CD4-positive, alpha-beta T cell treated with Interleukin-1 beta for 1 hour (primary cell): ENCODE measurements around the gene RFX5.
"Not testable (repeated sequence)": the region's sequence is repeated elsewhere in the genome, so short reads cannot be mapped to it uniquely, and the experiment has no call there.

Source experiments
- DNase-seq, 2 donors: peaks; one replicate each; pipeline ENCODE4 v3.0.0-alpha.2; 2020 to 2022

Gene RFX5

DNA sequence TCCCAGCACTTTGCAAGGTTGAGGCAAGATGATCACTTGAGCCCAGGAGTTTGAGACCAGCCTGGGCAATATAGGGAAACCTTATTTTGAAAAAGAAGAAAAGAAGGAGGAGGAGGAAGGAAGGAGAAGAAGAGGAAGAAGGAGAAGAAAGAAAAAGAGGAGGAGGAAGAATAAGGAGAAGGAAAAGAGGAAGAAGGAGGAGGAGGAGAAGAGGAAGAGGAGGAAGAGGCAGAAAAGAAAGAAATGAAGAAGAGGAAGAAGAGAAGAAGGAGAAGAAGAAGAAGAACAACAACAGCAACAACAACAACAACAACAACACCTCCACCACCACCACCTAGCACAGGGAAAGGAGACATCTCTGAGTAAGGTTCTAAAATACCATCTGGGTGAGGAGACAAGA is 14.8 kb upstream of the RFX5 start:
- no peak for DNase-seq

- no peak for DNase-seq
Measured at GRCh38 chr1:151356696-151357095, 9.6 kb upstream of the RFX5 start.

GRCh38 chr1:151352021-151352718 is 5.1 kb upstream of the RFX5 start:
- no peak for DNase-seq

DNA sequence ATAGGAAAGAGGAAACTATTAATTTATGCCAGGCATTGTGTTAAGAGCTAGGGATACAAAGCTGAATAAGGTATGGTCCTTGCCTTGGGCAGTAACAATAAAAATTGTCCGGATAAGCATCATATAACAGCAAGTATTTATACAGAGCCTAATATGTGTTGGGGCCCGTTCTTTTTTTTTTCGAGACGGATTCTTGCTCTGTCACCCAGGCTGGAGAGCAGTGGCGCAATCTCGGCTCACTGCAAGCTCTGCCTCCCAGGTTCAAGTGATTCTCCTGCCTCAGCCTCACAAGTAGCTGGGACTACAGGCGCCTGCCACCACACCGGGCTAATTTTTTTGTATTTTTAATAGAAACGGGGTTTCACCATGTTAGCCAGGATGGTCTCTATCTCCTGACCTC is 3.3 kb upstream of the RFX5 start:
- DNase-seq = not testable (repeated sequence)

GRCh38 chr1:151347523-151348246 is 633 bp upstream of the RFX5 start:
- no peak for DNase-seq

GRCh38 chr1:151346082-151346768 is 827 bp downstream of the RFX5 start:
- DNase-seq = peak in 1 of 2 donors; percentile 17

GRCh38 chr1:151344291-151344690 is 2.8 kb downstream of the RFX5 start:
- no peak for DNase-seq

DNA sequence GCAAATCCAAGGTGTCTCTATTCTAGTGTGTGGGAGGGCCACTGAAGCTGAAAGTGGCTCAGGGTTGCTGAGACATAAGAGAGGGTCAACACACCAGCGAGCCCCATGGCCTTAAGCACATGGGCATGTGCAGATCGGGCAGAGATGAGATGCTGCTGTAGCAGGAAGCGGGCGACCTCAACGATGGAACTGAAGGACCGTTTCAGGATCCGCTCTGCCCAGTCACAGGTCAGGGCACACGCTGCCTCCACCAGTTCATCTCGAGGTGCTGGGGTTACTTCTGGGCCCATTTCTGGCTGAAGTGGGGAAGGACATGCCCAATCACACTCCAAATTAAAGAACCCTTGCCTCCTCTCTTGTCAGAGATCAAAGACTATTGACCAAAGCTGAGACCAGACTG is 3.5 kb downstream of the RFX5 start:
- no peak for DNase-seq

DNA sequence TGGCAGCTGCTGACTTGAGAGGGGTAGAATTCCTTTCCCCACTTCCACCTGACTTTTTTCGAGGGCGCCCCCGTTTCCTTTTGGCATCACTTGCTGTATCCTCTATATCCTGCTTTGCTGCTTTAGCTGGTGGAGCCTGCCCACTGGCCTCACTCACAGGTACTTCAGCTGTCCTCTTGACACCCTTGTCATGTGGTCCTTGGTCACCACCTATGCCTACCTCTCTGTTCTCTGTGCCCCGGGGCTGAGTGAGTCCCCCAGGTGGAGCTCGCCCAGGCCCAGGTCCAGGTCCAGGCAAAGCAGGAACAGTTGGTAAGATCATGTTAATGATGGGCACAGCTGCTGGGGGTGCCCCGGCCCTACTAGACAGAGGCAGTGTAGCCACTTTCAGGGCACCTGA is 4.5 kb downstream of the RFX5 start:
- no peak for DNase-seq

DNA sequence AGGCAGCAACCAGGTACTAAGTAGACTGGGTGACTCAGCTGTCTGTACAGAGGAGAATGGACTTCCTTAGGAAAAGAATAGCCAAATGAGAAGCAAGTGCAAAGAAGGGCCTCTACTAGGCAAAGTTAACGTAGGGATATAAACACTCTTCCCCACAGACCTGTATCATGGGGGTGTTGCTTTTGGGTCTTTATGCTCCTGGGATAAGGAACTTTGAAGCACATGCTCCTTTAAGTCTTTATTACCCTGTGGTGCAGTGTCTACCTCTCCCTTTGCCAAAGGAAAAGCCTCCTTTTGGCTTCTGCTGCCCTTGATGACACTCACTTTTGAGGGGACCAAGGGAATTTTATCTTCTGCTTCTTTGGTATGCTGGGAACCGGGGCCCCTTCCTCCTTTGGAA is 5.0 kb downstream of the RFX5 start:
- no peak for DNase-seq

- peak; percentile 59 to 79 for DNase-seq
Measured at GRCh38 chr1:151340870-151341754, 5.9 kb downstream of the RFX5 start.

DNA sequence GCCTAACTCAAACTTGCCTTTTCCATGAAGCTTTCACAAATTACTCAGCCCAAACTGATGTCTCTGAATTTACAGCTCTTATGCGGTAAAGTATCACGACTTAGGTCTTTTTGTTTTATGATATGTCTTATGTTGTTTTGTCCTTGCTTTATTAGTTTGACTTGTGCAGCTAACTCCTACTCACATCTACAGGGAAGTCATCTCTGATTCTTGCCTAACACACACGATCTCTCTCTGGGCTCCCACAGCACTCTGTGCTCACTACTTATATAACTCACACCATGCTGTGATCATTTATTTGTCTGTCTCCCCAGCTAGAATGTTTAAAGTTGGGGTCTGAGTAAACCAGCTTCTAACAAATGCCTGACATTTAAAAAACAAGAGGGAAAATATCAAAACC is 10.5 kb downstream of the RFX5 start:
- DNase-seq = no peak

- no peak for DNase-seq
Measured at GRCh38 chr1:151334822-151335221, 12.2 kb downstream of the RFX5 start.

GRCh38 chr1:151327903-151328674 is 19.0 kb downstream of the RFX5 start:
- DNase-seq = no peak

- peak; percentile 93 to 97 for DNase-seq
Measured at GRCh38 chr1:151327223-151327902, 19.7 kb downstream of the RFX5 start, which contains the start of gene PI4KB. Gene PI4KB, minus strand, starts transcription at chr1:151327416. Its CDS starts 10,935 bp downstream, at chr1:151316481.

DNA sequence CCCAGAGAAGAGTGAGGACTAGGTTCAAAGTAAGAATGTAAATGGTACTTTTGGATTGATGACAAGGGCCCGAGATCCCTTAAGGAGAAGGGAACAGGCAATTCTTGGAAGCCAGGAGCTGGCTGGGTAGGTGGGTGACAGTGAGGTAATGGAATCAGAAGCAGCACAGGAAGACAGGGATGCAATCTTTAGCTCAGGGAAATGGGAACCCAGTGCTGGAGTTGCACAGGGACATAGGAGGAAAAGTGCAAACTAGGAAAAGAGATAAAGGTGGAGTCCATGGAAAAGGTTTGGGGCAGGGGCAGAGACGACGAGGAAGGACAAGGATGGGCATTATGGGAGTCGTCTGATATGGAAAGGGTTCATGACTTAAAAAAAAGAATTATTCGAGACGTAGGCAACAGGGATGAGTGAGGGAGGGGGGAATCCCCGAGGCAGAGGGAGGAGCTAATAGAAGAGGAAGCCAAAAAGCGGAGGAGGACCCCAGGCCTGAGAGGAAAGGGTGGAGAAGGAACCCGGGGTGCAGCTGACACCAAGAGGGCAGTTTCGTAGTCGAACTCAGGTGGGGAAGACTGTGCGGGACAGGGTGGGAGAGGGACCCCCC is 20.3 kb downstream of the RFX5 start:
- DNase-seq = peak; percentile 75 to 76

GRCh38 chr1:151325646-151326429 is 21.2 kb downstream of the RFX5 start:
- DNase-seq = no peak

DNA sequence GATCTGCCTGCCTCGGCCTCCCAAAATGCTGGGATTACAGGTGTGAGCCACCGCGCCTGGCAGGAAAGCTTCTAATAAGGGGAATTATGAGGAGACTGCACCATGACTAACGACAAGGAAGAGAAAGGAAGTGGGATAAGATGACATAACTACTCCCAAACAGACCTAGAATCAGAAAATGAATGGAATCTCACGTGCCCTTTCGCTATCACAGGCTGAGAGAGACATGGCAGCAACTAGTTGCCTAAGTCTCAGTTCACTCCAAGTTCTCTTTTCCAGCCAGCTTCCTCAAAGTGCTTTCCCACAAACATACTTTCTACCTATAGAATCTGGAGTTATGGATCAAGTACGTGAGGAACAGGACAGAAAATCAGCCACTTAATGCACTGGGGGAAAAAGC is 21.8 kb downstream of the RFX5 start:
- DNase-seq = no peak

GRCh38 chr1:151324390-151324930 is 22.6 kb downstream of the RFX5 start:
- DNase-seq = no peak

DNA sequence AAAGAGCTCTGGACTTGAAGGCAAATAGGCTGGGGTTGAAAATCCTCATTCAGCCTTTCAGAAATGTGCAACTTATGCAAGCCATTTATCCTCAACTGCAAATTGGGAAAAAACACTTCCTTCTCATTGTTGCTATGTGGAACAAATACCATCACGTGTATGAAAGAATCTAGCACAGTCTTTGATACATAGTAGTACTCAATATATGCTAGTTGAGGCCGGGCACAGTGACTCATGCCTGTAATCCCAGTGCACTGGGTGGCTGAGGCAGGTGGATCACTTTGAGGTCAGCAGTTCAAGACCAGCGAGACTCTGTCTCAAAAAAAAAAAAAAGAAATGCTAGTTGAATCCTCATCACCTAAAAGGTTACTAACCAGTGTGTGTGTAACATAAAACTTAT is 28.1 kb downstream of the RFX5 start:
- no peak for DNase-seq
